Measurements from ENCODE around the gene LTBP3.

- TF ChIP-seq CTCF (conservative IDR thresholded peaks at IDR 0.05; ENCODE audit: low read length) (no peak), EZH2phosphoT487 (IDR thresholded peaks at IDR 0.05; ENCODE audit: borderline replicate concordance) (no peak)
Observed at GRCh38 chr11:65586247-65586630, 28.1 kb upstream of the LTBP3 start.
